Measurements from ENCODE around the gene DPEP3.

The DPEP3 gene

DNA sequence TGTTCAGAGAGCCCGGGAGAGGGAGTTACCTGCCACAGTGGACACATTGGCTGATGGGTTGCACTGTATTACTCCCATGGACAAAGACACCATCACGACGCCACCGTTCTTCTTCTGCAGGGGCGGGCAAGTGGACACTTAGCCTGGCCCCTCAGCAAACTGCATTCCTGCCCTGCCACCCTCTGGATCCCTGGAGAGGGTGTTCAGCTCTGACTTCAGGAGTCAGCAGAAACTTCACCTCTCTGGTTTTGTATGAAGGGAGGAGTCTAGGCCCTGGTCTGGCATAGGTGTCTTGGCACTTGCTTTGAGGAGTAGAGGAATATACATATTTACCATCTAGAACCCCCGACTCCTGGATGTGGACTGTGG, 9.7 kb upstream of the DPEP3 start:
- no peak overlapping the region for H3K4me3 ChIP-seq (ENCODE audit: low read depth, low read length)
- TF ChIP-seq, protein P1, sequence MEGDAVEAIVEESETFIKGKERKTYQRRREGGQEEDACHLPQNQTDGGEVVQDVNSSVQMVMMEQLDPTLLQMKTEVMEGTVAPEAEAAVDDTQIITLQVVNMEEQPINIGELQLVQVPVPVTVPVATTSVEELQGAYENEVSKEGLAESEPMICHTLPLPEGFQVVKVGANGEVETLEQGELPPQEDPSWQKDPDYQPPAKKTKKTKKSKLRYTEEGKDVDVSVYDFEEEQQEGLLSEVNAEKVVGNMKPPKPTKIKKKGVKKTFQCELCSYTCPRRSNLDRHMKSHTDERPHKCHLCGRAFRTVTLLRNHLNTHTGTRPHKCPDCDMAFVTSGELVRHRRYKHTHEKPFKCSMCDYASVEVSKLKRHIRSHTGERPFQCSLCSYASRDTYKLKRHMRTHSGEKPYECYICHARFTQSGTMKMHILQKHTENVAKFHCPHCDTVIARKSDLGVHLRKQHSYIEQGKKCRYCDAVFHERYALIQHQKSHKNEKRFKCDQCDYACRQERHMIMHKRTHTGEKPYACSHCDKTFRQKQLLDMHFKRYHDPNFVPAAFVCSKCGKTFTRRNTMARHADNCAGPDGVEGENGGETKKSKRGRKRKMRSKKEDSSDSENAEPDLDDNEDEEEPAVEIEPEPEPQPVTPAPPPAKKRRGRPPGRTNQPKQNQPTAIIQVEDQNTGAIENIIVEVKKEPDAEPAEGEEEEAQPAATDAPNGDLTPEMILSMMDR (IDR thresholded peaks at IDR 0.05; ENCODE audit: low read depth, low read length), result no peak

DNA sequence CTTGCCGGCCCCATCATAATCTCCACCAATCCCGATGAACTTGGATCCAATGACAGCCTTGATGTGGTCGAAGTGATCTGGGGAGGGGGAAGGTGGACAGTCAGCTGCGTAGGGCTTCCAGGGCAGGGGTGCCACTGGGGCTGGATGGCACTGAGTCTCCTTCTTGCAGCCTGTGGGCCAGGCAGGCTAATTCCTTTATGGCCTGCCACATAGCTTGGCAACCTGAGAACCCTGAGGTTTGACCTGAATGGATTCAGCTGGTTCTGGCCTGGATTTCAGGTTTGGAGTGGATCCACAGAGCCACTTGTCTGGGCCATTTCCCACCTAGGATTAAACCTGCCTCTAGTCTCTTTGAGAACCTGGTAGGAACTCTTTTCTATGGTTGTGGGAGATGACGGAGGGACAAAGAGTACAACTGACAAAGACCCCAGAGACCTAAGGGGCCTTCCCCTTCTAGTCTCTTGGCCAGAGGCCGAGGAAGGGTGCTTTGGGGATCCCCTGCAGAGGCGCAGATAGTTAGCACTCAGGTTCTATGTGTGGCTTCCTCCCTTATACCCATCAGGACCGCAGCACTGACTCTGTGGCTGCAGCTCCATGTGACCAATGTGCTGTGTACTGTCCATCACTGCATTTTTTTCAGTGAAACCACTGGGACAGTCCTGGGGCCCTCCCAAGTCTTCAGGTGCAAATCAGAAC, 9.2 kb upstream of the DPEP3 start:
- TF ChIP-seq, protein P1 (IDR thresholded peaks at IDR 0.05; ENCODE audit: low read depth, low read length), result no peak
- no peak overlapping the region for H3K4me3 ChIP-seq (ENCODE audit: low read depth, low read length)

DNA sequence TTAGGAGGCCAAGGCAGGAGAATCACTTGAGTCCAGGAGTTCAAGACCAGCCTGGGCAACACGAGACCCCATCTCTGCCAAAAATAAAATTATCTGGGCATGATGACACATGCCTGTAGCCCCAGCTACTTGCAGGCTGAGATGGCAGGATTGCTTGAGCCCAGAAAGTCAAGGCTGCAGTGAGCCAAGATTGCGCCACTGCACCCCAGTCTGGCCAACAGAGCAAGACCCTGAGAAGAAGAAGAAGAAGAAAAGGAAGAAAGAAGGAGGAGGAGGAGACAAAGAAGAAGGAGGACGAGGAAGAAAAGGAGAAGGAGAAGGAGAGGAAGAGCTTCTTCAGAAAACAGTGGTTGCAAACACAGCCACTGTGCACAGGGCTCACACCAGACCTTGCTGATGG, 8.4 kb upstream of the DPEP3 start:
- TF ChIP-seq, protein P1 (IDR thresholded peaks at IDR 0.05; ENCODE audit: low read depth, low read length), result no peak
- H3K4me3 ChIP-seq (ENCODE audit: low read depth, low read length), result no peak overlapping the region

DNA sequence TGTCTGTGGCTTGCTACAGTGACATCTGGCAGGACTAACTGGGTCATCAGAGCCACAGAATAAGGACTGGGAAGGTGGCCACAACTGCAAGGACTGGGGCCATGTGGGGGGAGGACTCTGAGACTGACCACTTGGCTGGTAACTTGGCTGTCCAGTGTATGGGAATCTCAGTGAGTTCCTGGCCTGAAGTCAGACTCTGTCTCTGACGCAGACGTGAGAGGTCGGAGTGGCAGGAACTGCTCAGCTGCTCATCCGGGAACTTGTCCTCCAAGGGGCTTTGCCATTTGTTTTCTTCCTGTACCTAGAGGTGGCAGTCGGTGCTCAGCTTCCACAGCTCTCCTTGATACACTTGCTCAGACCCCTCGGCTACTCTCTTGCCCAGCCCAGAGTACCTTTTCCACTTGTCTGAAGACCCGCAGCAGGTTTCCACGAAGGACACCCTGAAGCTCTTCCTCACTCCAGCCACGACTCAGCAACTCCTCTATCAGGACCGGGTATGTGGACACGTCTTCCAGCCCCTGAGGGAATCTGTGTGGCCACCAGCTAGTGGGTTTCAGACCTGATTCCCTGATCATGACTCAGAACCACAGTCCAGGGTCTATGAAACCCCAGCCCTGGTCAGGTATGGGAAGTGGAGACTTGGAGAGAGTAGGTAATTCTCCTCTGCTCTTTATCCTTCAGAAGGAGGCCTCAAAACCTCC, 7.3 kb upstream of the DPEP3 start:
- TF ChIP-seq, protein P1 (IDR thresholded peaks at IDR 0.05; ENCODE audit: low read depth, low read length), result no peak
- no peak overlapping the region for H3K4me3 ChIP-seq (ENCODE audit: low read depth, low read length)

DNA sequence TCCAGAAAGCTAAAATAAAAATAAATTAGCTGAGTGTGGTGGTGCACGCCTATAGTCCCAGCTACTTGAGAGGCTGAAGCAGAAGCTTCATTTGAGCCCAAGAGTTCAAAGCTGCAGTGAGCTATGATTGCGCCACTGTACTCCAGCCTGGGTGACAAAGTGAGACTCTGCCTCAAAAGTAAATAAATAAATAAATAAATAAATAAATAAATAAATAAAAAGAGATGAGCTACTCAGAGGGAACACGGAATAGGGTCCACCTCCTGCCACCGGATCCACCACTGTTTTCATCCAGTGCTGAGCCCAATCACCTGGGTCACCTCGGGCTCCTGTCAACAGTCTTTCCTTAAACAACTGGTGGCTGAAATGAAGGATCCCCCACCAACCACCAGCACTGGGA, 6.7 kb upstream of the DPEP3 start:
- TF ChIP-seq, protein P1 (IDR thresholded peaks at IDR 0.05; ENCODE audit: low read depth, low read length), result no peak

DNA sequence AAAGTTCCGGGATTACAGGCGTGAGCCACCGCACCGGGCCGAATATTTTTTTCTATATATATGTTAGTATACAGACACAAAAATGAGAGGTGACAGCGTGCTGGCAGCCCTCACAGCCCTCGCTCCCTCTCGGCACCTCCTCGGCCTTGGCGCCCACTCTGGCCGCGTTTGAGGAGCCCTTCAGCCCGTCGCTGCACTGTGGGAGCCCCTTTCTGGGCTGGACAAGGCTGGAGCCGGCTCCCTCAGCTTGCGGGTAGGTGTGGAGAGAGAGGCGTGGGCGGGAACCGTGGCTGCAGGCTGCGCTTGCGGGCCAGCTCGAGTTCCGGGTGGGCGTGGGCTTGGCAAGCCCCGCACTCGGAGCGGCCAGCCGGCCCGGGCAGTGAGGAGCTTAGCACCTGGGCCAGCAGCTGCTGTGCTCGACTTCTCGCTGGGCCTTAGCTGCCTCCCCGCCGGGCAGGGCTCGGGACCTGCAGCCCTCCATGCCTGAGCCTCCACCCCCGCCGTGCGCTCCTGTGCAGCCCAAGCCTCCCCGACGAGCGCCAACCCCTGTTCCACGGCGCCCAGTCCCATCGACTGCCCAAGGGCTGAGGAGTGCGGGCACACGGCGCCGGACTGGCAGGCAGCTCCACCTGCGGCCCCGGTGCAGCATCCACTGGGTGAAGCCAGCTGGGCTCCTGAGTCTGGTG, 1.9 kb upstream of the DPEP3 start:
- TF ChIP-seq, protein P1 (IDR thresholded peaks at IDR 0.05; ENCODE audit: low read depth, low read length), result no peak
- no peak overlapping the region for H3K4me3 ChIP-seq (ENCODE audit: low read depth, low read length)

More for the DNA sequence above, 6.7 kb upstream of the DPEP3 start:
- H3K4me3 ChIP-seq (ENCODE audit: low read depth, low read length), result no peak overlapping the region
